ENCODE data around the gene KCNH2. TPM values are rescaled to one million over a fixed set of nuclear protein-coding genes. Genes with fewer than 3 reads are reported as not detected.

Gene KCNH2
- total and polyA plus RNA-seq, 4 donors: 0.18 to 74.6 (median 0.33) TPM; not detected in 1

DNA sequence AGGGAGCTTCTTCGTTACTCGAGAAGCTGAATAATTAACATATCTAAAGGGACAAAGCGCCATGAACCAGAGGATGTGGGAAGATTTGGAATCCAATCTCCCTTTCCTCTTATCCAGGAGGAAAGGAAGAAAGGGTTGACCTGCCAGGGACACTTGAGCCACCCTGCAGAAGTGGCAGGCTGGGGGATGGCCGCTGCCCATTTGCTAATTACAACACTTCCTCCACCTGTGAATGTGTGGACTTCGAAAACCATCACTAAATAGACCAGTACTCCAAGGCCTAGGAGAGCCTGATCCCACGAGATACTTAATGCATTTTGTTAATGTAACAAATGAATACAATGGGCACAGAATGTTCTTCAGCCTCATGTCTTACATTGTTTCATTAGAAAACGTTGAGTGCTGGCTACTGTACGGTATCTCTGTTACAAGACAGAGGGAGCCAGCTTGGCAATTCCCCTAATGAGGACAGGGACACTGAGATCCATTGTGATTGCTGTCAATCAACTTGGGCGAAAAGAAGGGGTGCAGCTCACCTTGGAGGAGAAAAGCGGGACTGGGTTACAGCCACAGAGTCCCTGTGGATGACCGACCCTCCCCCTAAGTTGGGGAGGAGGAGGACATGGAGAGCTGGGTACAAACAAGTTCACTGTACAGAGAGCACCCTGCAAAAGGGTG lies 66.4 kb downstream of the KCNH2 start:
- Histone ChIP-seq H3K36me3 (ENCODE audit: control insufficient read depth in 4 of 4, insufficient read depth in 3 of 4, low read depth in 1 of 4, low read length in 3 of 4) (no peaks in the 10 kb centered on the region), H3K27me3 (ENCODE audit: control insufficient read depth in 4 of 4, insufficient read depth in 4 of 4, low read length in 3 of 4) (no peaks in the 10 kb centered on the region), H3K4me3 (ENCODE audit: low read depth in 1 of 3, low read length in 3 of 3) (no peak overlapping the region), H3K9me3 (ENCODE audit: control insufficient read depth in 4 of 4, low read length in 3 of 4) (no peaks in the 10 kb centered on the region), H3K27ac (ENCODE audit: low read depth in 1 of 2, low read length in 2 of 2) (no peak overlapping the region), H3K4me1 (ENCODE audit: control insufficient read depth in 4 of 4, insufficient read depth in 4 of 4, low read length in 3 of 4) (no peaks in the 10 kb centered on the region), H3K9ac (ENCODE audit: low read depth in 1 of 2, low read length in 2 of 2) (no peak overlapping the region)
- WGBS: 72% methylated on average over 11 of the region's 11 CpGs
- DNase-seq (ENCODE audit: low spot score): no peak
- TF ChIP-seq REST (IDR thresholded peaks at IDR 0.05): no peak
- TF ChIP-seq FOXA1 (IDR thresholded peaks at IDR 0.05): no peak
- TF ChIP-seq HNF4G (IDR thresholded peaks at IDR 0.05): no peak
- TF ChIP-seq FOXA2 (IDR thresholded peaks at IDR 0.05): no peak
- TF ChIP-seq, protein P1, sequence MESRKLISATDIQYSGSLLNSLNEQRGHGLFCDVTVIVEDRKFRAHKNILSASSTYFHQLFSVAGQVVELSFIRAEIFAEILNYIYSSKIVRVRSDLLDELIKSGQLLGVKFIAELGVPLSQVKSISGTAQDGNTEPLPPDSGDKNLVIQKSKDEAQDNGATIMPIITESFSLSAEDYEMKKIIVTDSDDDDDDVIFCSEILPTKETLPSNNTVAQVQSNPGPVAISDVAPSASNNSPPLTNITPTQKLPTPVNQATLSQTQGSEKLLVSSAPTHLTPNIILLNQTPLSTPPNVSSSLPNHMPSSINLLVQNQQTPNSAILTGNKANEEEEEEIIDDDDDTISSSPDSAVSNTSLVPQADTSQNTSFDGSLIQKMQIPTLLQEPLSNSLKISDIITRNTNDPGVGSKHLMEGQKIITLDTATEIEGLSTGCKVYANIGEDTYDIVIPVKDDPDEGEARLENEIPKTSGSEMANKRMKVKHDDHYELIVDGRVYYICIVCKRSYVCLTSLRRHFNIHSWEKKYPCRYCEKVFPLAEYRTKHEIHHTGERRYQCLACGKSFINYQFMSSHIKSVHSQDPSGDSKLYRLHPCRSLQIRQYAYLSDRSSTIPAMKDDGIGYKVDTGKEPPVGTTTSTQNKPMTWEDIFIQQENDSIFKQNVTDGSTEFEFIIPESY (IDR thresholded peaks at IDR 0.05): no peak

DNA sequence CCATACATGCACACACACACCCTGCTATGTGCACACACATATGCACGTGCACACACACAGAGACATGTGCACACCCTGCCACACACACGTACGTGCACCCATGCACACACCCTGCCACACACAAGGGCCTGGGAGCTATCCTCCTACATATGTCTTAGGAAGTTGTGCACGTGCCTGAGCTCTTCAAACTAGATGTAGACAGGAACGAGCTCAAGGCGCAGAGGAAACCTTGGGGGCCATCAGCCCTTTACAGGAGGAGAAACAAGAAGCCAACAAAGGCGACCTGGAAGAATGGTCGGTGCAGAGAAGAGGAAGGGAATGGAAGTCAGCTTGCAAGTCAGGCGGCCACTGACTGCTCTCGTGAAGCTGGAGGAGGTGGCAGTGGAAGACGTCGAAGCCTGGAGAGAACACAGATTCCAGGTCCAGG lies 67.1 kb downstream of the KCNH2 start:
- H3K9ac ChIP-seq (ENCODE audit: low read depth in 1 of 2, low read length in 2 of 2): no peak overlapping the region
- H3K27ac ChIP-seq (ENCODE audit: low read depth in 1 of 2, low read length in 2 of 2): no peak overlapping the region
- 64% methylated on average over 12 of the region's 12 CpGs for WGBS
- no peaks in the 10 kb centered on the region for H3K9me3 ChIP-seq (ENCODE audit: control insufficient read depth in 4 of 4, low read length in 3 of 4)
- TF ChIP-seq FOXA2 (IDR thresholded peaks at IDR 0.05) (no peak), JUND (IDR thresholded peaks at IDR 0.05) (no peak), RAD21 (IDR thresholded peaks at IDR 0.05) (no peak), GABPA (IDR thresholded peaks at IDR 0.05 in 1 of 2, conservative IDR thresholded peaks at IDR 0.05 in 1 of 2) (no peak), RXRA (IDR thresholded peaks at IDR 0.05) (no peak), NR2F2 (IDR thresholded peaks at IDR 0.05) (no peak), EGR1 (IDR thresholded peaks at IDR 0.05; ENCODE audit: low read depth in 2 of 2) (no peak), HNF4A (conservative IDR thresholded peaks at IDR 0.05) (no peak), TAF1 (conservative IDR thresholded peaks at IDR 0.05) (no peak), SP1 (IDR thresholded peaks at IDR 0.05) (no peak), HNF4G (IDR thresholded peaks at IDR 0.05) (no peak), REST (IDR thresholded peaks at IDR 0.05) (no peak)
- TF ChIP-seq, protein P1 (IDR thresholded peaks at IDR 0.05): no peak
- TF ChIP-seq, protein P2, sequence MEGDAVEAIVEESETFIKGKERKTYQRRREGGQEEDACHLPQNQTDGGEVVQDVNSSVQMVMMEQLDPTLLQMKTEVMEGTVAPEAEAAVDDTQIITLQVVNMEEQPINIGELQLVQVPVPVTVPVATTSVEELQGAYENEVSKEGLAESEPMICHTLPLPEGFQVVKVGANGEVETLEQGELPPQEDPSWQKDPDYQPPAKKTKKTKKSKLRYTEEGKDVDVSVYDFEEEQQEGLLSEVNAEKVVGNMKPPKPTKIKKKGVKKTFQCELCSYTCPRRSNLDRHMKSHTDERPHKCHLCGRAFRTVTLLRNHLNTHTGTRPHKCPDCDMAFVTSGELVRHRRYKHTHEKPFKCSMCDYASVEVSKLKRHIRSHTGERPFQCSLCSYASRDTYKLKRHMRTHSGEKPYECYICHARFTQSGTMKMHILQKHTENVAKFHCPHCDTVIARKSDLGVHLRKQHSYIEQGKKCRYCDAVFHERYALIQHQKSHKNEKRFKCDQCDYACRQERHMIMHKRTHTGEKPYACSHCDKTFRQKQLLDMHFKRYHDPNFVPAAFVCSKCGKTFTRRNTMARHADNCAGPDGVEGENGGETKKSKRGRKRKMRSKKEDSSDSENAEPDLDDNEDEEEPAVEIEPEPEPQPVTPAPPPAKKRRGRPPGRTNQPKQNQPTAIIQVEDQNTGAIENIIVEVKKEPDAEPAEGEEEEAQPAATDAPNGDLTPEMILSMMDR (IDR thresholded peaks at IDR 0.05; ENCODE audit: low read depth, low read length, missing input control): no peak
- TF ChIP-seq, protein P3, sequence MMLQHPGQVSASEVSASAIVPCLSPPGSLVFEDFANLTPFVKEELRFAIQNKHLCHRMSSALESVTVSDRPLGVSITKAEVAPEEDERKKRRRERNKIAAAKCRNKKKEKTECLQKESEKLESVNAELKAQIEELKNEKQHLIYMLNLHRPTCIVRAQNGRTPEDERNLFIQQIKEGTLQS (IDR thresholded peaks at IDR 0.05): no peak
- H3K36me3 ChIP-seq (ENCODE audit: control insufficient read depth in 4 of 4, insufficient read depth in 3 of 4, low read depth in 1 of 4, low read length in 3 of 4): no peaks in the 10 kb centered on the region
- no peak for DNase-seq (ENCODE audit: low spot score)
- H3K4me3 ChIP-seq (ENCODE audit: low read depth in 1 of 3, low read length in 3 of 3): no peak overlapping the region
- no peaks in the 10 kb centered on the region for H3K27me3 ChIP-seq (ENCODE audit: control insufficient read depth in 4 of 4, insufficient read depth in 4 of 4, low read length in 3 of 4)
- no peaks in the 10 kb centered on the region for H3K4me1 ChIP-seq (ENCODE audit: control insufficient read depth in 4 of 4, insufficient read depth in 4 of 4, low read length in 3 of 4)
